Measurements from ENCODE around the gene TTC21A. TPM values are rescaled to one million over a fixed set of nuclear protein-coding genes. Genes with fewer than 3 reads are reported as not detected.

The TTC21A gene
- total RNA-seq, 1 donor from 2014 or later: 16.1 TPM

DNA sequence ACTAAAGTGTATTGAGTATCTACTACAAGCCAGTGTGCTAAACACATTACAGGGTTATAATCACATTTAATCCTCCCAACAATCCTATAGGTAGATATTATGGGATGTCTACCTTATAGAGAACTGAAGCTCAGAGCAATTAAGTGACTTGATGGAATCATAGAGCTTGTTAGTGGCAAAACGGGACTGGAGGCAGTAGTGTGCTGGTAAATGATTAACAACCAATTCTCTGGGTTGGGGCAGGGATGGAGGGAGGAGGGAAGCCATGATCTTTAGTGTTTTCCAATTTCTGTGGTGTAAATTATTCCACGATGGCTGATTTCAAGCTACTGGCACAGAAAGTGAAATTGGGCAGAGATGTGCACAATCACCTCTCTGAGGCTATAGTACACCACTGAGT, 64.4 kb downstream of the TTC21A start:
- TF ChIP-seq, protein P1, sequence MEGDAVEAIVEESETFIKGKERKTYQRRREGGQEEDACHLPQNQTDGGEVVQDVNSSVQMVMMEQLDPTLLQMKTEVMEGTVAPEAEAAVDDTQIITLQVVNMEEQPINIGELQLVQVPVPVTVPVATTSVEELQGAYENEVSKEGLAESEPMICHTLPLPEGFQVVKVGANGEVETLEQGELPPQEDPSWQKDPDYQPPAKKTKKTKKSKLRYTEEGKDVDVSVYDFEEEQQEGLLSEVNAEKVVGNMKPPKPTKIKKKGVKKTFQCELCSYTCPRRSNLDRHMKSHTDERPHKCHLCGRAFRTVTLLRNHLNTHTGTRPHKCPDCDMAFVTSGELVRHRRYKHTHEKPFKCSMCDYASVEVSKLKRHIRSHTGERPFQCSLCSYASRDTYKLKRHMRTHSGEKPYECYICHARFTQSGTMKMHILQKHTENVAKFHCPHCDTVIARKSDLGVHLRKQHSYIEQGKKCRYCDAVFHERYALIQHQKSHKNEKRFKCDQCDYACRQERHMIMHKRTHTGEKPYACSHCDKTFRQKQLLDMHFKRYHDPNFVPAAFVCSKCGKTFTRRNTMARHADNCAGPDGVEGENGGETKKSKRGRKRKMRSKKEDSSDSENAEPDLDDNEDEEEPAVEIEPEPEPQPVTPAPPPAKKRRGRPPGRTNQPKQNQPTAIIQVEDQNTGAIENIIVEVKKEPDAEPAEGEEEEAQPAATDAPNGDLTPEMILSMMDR (IDR thresholded peaks at IDR 0.05; ENCODE audit: unreplicated experiment): no peak
- H3K27me3 Mint-ChIP-seq: no peaks in the 10 kb centered on the region
- no peaks in the 10 kb centered on the region for H3K9me3 Mint-ChIP-seq (ENCODE audit: low read depth)
- DNase-seq (ENCODE audit: low spot score, unreplicated experiment): no peak
- no peak overlapping the region for H3K4me3 Mint-ChIP-seq (ENCODE audit: low read depth)
- no peak overlapping the region for H3K27ac Mint-ChIP-seq
- no peaks in the 10 kb centered on the region for H3K36me3 Mint-ChIP-seq (ENCODE audit: insufficient read depth)
- H3K4me1 Mint-ChIP-seq (ENCODE audit: low read depth): peaks cover 10% of the 10 kb centered on the region

DNA sequence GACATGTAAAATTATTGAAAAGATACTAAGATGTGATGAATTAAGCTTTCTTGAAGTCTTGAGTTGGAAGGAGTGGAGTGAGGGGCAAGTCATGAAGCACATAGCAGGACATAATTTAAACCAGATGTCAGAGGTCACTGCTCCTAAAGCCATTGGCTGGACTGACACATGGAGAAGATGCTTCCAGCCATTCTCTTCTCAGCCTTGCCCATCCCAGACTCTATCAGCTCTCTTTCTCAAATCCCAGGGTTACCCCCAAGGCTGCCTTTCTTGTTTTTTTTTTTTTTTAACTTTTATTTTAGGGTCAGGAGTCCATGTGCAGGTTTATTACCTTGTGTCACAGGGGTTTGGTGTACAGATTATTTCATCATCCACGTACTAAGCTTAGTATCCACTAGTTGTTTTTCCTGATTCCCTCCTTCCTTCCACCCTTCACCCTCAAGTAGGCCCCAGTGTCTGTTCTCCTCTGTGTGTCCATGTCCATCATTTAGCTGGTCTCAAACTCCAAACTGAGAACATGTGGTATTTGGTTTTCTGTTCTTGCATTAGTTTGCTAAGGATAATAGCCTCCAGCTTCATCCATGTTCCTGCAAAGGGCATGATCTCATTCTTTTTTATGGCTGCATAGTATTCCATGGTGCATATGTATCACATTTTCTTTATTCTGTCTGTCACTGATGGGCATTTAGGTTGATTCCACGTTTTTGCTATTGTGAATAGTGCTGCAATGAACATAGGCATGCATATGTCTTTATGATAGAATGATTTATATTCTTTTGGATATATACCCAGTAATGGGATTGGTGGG, 66.0 kb downstream of the TTC21A start:
- H3K9me3 Mint-ChIP-seq (ENCODE audit: low read depth): no peaks in the 10 kb centered on the region

DNA sequence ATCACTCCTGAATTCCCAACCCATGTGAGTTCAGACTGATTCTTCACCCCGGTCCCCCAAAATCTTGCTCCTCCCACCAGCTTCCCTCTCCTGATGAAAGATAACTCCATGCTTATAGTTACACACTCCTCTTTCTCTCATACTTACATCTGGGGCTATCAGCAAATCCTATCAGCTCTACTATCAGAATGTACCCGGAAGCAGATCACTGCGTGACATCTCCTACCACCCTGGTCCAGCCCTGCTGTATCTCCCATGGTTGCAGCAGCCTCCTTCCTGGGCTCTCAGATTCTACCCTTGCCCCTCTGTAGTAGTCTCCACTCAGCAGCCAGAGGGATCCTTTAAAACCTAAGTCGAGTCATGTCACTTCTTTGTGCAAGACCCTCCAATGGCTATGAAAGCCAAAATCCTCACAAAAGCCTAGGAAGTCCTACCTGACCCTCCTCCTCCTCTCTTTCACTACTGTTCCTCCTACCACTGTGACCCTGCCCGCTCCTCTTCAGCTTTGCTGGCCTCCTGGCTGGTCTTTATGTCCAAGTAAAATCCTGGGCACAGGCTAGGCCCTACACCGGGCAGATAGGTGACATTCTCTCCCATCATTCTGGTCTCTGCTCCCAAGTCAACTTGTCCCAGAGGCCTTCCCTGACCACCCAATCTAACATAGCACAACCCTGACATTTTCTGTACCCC, 68.7 kb downstream of the TTC21A start:
- no peak for DNase-seq (ENCODE audit: low spot score, unreplicated experiment)
- Mint-ChIP-seq H3K4me1 (ENCODE audit: low read depth) (peaks cover 36% of the 10 kb centered on the region), H3K27me3 (peaks cover 3% of the 10 kb centered on the region), H3K9me3 (ENCODE audit: low read depth) (no peaks in the 10 kb centered on the region), H3K4me3 (ENCODE audit: low read depth) (peak overlapping the region; percentile 72), H3K27ac (peak overlapping the region; percentile 19), H3K36me3 (ENCODE audit: insufficient read depth) (no peaks in the 10 kb centered on the region)
- TF ChIP-seq, protein P1 (IDR thresholded peaks at IDR 0.05; ENCODE audit: unreplicated experiment): no peak

More for the DNA sequence above, 66.0 kb downstream of the TTC21A start:
- no peak overlapping the region for H3K4me3 Mint-ChIP-seq (ENCODE audit: low read depth)
- H3K4me1 Mint-ChIP-seq (ENCODE audit: low read depth): peaks cover 17% of the 10 kb centered on the region
- TF ChIP-seq, protein P1 (IDR thresholded peaks at IDR 0.05; ENCODE audit: unreplicated experiment): no peak
- H3K27ac Mint-ChIP-seq: no peak overlapping the region
- no peaks in the 10 kb centered on the region for H3K36me3 Mint-ChIP-seq (ENCODE audit: insufficient read depth)
- H3K27me3 Mint-ChIP-seq: peaks cover under 1% of the 10 kb centered on the region
- DNase-seq (ENCODE audit: low spot score, unreplicated experiment): no peak

DNA sequence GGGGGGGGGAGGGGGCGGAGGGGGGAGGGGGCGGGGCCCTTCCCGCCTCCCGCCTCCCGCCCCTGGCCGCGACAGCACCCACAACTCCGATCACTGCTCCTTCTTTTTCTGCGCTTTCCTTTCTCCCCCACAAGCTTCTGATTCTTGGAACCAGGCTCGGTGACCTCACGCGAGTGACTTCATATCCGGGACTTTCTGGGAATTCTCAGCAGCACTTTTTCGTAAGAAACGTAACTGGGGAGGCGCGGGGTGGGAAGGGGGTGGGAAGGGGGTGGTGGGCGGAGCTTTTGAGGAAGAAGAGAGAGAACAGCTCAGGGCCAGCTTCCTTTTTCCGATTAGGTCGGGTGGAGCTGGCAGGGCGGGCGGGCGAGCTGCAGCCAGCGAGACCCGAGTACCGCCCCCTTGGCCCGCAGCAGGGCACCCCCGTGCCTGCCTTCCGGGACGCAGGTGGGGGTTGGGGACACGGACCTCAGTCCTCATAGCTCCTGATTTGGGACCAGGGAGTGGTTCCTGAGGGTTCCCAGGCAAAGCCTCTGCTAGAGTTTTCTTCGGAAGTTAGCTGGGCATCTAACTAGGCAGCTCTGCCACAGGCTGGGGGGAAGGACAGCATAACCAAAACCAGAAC, 70.3 kb downstream of the TTC21A start:
- TF ChIP-seq, protein P1 (IDR thresholded peaks at IDR 0.05; ENCODE audit: unreplicated experiment): no peak
- DNase-seq (ENCODE audit: low spot score, unreplicated experiment): peak; percentile 33
- no peaks in the 10 kb centered on the region for H3K36me3 Mint-ChIP-seq (ENCODE audit: insufficient read depth)
- H3K4me3 Mint-ChIP-seq (ENCODE audit: low read depth): peak overlapping the region; percentile 72
- H3K4me1 Mint-ChIP-seq (ENCODE audit: low read depth): peaks cover 34% of the 10 kb centered on the region
- H3K27ac Mint-ChIP-seq: peak overlapping the region; percentile 98
- H3K9me3 Mint-ChIP-seq (ENCODE audit: low read depth): no peaks in the 10 kb centered on the region
- peaks cover 3% of the 10 kb centered on the region for H3K27me3 Mint-ChIP-seq

DNA sequence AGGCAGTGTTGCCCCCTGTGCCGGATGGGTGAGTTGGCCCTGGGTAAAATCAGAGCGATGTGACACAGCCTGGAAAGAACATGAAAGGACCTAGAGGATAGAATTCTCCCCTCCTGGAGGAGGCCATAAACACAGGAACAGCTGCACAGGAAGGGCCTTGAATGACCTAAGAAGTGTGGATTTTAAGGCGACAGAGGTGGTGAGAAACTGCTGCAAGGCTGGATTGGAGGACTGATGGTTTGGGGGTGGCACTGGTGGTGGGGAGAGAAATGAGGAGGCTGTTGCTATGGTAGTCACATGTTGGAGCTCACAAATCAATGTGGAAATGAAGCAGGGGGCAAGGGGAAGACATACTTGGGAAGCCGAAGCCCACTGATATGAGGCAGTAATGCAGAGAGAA, 71.1 kb downstream of the TTC21A start:
- TF ChIP-seq, protein P1 (IDR thresholded peaks at IDR 0.05; ENCODE audit: unreplicated experiment): no peak
- no peaks in the 10 kb centered on the region for H3K9me3 Mint-ChIP-seq (ENCODE audit: low read depth)
- no peak for DNase-seq (ENCODE audit: low spot score, unreplicated experiment)
- H3K4me1 Mint-ChIP-seq (ENCODE audit: low read depth): peaks cover 34% of the 10 kb centered on the region
- H3K27me3 Mint-ChIP-seq: peaks cover 3% of the 10 kb centered on the region
- no peaks in the 10 kb centered on the region for H3K36me3 Mint-ChIP-seq (ENCODE audit: insufficient read depth)
- H3K4me3 Mint-ChIP-seq (ENCODE audit: low read depth): peak overlapping the region; percentile 69
- H3K27ac Mint-ChIP-seq: peak overlapping the region; percentile 66
